Astrocyte of the cerebellum (primary cell): Measurements from ENCODE around the gene PRDM13.

Experiments used
- DNase-seq: peaks from one replicate; pipeline ENCODE4 v3.0.0-alpha.2; 2011; ENCODE audit warnings: low read depth
- H3K4me3 ChIP-seq: 2 replicates; pipeline ENCODE4 v1.5.1; 2011; ENCODE audit warnings: mild to moderate bottlenecking, low read depth, low read length, moderate library complexity
- in situ Hi-C: cut with HindIII; loops from 2 replicates; pipeline ENCODE4 v1.10.0; 2017; ENCODE audit warnings: low sequenced_read_pairs
- TF ChIP-seq, protein P1 (sequence below): IDR thresholded peaks from 2 replicates; pipeline ENCODE4 v1.5.1; 2012; ENCODE audit warnings: low read length, low read depth, moderate library complexity, mild to moderate bottlenecking; ENCODE audit errors: missing control alignments

The PRDM13 gene

DNA sequence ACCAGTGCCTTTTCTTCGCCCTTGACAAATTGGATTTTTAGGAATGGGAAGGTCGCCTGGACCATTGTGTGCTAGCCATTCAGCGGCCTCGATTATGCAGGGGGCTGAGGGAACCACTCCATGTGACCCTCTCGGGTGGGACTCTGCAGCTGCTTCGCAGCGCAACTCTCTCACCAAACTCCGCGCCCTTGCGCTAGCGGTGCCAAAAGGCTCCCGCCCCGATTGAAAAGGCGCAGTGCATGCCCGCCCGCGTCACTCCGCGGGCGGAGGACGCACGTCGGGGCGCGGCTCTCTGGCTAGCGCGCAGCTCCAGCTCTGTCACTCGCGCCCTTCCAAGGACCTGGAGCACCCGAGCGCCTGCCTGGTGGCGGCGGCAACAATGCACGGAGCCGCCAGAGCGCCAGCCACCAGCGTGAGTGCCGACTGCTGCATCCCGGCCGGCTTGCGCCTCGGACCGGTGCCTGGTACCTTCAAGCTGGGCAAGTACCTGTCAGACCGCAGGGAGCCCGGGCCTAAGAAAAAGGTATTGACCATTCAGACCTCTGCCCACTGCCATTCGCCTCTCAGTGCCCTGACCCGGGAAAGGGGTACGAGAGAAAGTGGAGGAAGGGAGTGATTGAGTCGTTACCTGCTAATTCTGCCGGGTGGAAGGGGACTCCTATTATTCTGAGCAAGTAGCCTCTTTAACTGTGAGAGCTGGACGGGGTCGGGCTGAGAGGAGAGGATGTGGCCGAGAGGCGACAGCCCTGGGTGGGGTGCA lies at the start of gene PRDM13:
Gene PRDM13, plus strand, starts transcription at position 178 of the 760 bp plus-strand sequence. Its CDS starts 202 bp downstream, at position 380.
- in situ Hi-C loops = no loop called here
- no peak for DNase-seq
- TF ChIP-seq, protein P1, sequence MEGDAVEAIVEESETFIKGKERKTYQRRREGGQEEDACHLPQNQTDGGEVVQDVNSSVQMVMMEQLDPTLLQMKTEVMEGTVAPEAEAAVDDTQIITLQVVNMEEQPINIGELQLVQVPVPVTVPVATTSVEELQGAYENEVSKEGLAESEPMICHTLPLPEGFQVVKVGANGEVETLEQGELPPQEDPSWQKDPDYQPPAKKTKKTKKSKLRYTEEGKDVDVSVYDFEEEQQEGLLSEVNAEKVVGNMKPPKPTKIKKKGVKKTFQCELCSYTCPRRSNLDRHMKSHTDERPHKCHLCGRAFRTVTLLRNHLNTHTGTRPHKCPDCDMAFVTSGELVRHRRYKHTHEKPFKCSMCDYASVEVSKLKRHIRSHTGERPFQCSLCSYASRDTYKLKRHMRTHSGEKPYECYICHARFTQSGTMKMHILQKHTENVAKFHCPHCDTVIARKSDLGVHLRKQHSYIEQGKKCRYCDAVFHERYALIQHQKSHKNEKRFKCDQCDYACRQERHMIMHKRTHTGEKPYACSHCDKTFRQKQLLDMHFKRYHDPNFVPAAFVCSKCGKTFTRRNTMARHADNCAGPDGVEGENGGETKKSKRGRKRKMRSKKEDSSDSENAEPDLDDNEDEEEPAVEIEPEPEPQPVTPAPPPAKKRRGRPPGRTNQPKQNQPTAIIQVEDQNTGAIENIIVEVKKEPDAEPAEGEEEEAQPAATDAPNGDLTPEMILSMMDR = no peak
- no peak within 1 kb of the TSS for H3K4me3 ChIP-seq

- H3K4me3 ChIP-seq = no peak overlapping the region
- in situ Hi-C loops = no loop called here
- DNase-seq = no peak
- TF ChIP-seq, protein P1 = no peak
These were observed 47.6 kb upstream of the PRDM13 start for GRCh38 chr6:99559057-99559456.

DNA sequence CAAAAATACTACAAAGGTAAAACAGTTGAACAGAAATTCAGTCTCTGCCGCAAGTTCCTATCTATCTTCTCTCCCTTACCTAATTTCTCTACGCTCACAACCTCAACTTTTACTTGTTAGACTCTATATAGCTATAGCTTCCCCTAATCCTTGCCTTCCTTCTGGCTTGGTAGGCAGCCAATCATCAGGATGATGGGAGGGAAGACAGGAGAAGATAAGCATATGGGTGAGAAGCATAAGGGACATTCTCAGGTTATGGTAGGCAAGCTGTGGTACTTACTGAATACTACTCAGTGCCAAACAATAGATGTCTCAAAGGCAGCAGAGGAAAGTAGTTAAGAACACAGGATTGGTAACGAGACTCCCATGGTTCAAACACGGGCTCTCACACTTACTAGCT lies 46.0 kb upstream of the PRDM13 start:
- TF ChIP-seq, protein P1 = no peak
- DNase-seq = no peak
- in situ Hi-C loops = no loop called here
- H3K4me3 ChIP-seq = no peak overlapping the region

- no peak for DNase-seq
- in situ Hi-C loops = no loop called here
- H3K4me3 ChIP-seq = no peak overlapping the region
- TF ChIP-seq, protein P1 = no peak
These were observed 43.4 kb upstream of the PRDM13 start for GRCh38 chr6:99563056-99563723.

- TF ChIP-seq, protein P1 = no peak
- H3K4me3 ChIP-seq = peak within 1 kb of the TSS; percentile 74
- in situ Hi-C loops = no loop called here
These were observed 38.3 kb upstream of the PRDM13 start, which contains the start of gene CCNC for GRCh38 chr6:99568103-99568933. CCNC (minus strand) TSS chr6:99568660; CDS start chr6:99568527, 133 bp downstream.

GRCh38 chr6:99573980-99574617 lies 32.5 kb upstream of the PRDM13 start:
- in situ Hi-C loops = no loop called here
- no peak for DNase-seq
- TF ChIP-seq, protein P1 = no peak
- H3K4me3 ChIP-seq = no peak overlapping the region

More at GRCh38 chr6:99568103-99568933, 38.3 kb upstream of the PRDM13 start, which contains the start of gene CCNC:
- peak; percentile 92 for DNase-seq
